HG03280 (cell line): Measurements from ENCODE around the gene CADM3.

Experiments used
- ATAC-seq: cut with Tn5 transposase; IDR thresholded peaks from one replicate; pipeline ENCODE4 v1.9.1; 2021; ENCODE audit warnings: mild to moderate bottlenecking, moderate library complexity; ENCODE audit not compliant: unreplicated experiment

The CADM3 gene

GRCh38 chr1:159248311-159248710, 76.9 kb downstream of the CADM3 start:
- no peak for ATAC-seq

- no peak for ATAC-seq
These were observed 79.3 kb downstream of the CADM3 start for GRCh38 chr1:159250638-159251216.
